IMR-90 (cell line): ENCODE results near the gene SERPINA1. TPM values are rescaled to one million over a fixed set of nuclear protein-coding genes. Genes with fewer than 3 reads are reported as not detected.
A peak's percentile ranks its signal among the peaks of the same experiment; 100 is the strongest.

Experiments used
- ATAC-seq: fragments of 200-7000 bp; cut with Tn5 transposase; 2 replicates; pipeline ENCODE4 v1.9.1; 2020; ENCODE audit warnings: low read depth, mild to moderate bottlenecking, moderate library complexity
- BruUV-seq: library from RNA; stranded (reverse); fragments of 400-500 nt; replicated peaks from 2 replicates; lab custom pipeline; 2021; lab: Mats Ljungman, UMichigan
- CTCF ChIA-PET: fragments of 300-600 bp; formaldehyde crosslinking; extraction: SDS; loops from one replicate; lab custom pipeline; 2021; ENCODE audit warnings: antibody characterized with exemption; lab: Yijun Ruan, JAX
- POLR2A ChIA-PET: fragments of 300-600 bp; sonication (Branson Sonifier 250); formaldehyde crosslinking; loops from one replicate; lab custom pipeline; 2022; ENCODE audit warnings: antibody characterized with exemption; ENCODE audit not compliant: unreplicated experiment; lab: Charles Lee
- DNase-seq: peaks from one replicate; pipeline ENCODE4 v3.0.0; 2013
- H2AFZ ChIP-seq: replicated peaks from 2 replicates; pipeline ENCODE3; 2013; ENCODE audit warnings: low read length, mild to moderate bottlenecking; ENCODE audit not compliant: poor library complexity
- H2AK5ac ChIP-seq: 2 replicates; pipeline ENCODE4 v1.6.1; 2013; ENCODE audit warnings: low read depth, low read length, inconsistent platforms
- H2AK9ac ChIP-seq: replicated peaks from 2 replicates; pipeline ENCODE3; 2013; ENCODE audit warnings: mild to moderate bottlenecking, low read depth, low read length, moderate library complexity; ENCODE audit not compliant: poor library complexity
- H2BK120ac ChIP-seq: 2 replicates; pipeline ENCODE4 v1.6.1; 2013; ENCODE audit warnings: low read depth, low read length, inconsistent platforms
- H2BK15ac ChIP-seq: 3 replicates; pipeline ENCODE4 v1.6.1; 2013; ENCODE audit warnings: low read depth, low read length, inconsistent platforms
- H2BK20ac ChIP-seq: 2 replicates; pipeline ENCODE4 v1.6.1; 2013; ENCODE audit warnings: low read depth, mild to moderate bottlenecking, inconsistent platforms, low read length, moderate library complexity
- H2BK5ac ChIP-seq: 2 replicates; pipeline ENCODE4 v1.6.1; 2013; ENCODE audit warnings: mild to moderate bottlenecking, low read depth, low read length, inconsistent platforms; ENCODE audit not compliant: poor library complexity, severe bottlenecking
- H3K14ac ChIP-seq: replicated peaks from 2 replicates; pipeline ENCODE4 v1.6.1; 2013; ENCODE audit warnings: low read depth, low read length, inconsistent platforms
- H3K18ac ChIP-seq: 2 replicates; pipeline ENCODE4 v1.6.1; 2013; ENCODE audit warnings: low read depth, low read length, control low read depth
- H3K23ac ChIP-seq: 2 replicates; pipeline ENCODE4 v1.6.1; 2013; ENCODE audit warnings: low read depth, low read length, inconsistent platforms
- H3K27ac ChIP-seq: 2 replicates; pipeline ENCODE4 v1.5.1; 2013; ENCODE audit warnings: mild to moderate bottlenecking, control low read depth, low read length; ENCODE audit not compliant: insufficient read depth
- H3K27me3 ChIP-seq: 2 replicates; pipeline ENCODE4 v1.6.1; 2013; ENCODE audit warnings: low read length; ENCODE audit not compliant: control insufficient read depth, insufficient read depth
- H3K36me3 ChIP-seq: 2 replicates; pipeline ENCODE4 v1.6.1; 2013; ENCODE audit warnings: low read length, mixed read lengths; ENCODE audit not compliant: control insufficient read depth, insufficient read depth
- H3K4ac ChIP-seq: 2 replicates; pipeline ENCODE4 v1.6.1; 2013; ENCODE audit warnings: low read depth, low read length, inconsistent platforms
- H3K4me1 ChIP-seq: 2 replicates; pipeline ENCODE4 v1.6.1; 2013; ENCODE audit warnings: low read length, mixed read lengths; ENCODE audit not compliant: control insufficient read depth, insufficient read depth
- H3K4me2 ChIP-seq: 2 replicates; pipeline ENCODE4 v1.6.1; 2013; ENCODE audit warnings: low read depth, mild to moderate bottlenecking, control low read depth, low read length, moderate library complexity
- H3K4me3 ChIP-seq: 2 replicates; pipeline ENCODE4 v1.5.1; 2013; ENCODE audit warnings: low read depth, mild to moderate bottlenecking, control low read depth, low read length, moderate library complexity; ENCODE audit not compliant: insufficient read depth
- H3K56ac ChIP-seq: 2 replicates; pipeline ENCODE4 v1.6.1; 2013; ENCODE audit warnings: low read length, inconsistent platforms; ENCODE audit not compliant: insufficient read depth; ENCODE audit errors: extremely low read depth
- H3K79me1 ChIP-seq, 2 experiments: 2 replicates each; pipeline ENCODE4 v1.6.1; 2013; ENCODE audit warnings: low read length in 2 of 2, inconsistent platforms in 1 of 2, low read depth in 1 of 2
- H3K9ac ChIP-seq: 2 replicates; pipeline ENCODE4 v1.6.1; 2013; ENCODE audit warnings: low read depth, low read length, control low read depth
- H3K9me1 ChIP-seq: 2 replicates; pipeline ENCODE4 v1.6.1; 2013; ENCODE audit warnings: low read length, inconsistent platforms; ENCODE audit not compliant: insufficient read depth
- H3K9me3 ChIP-seq: 2 replicates; pipeline ENCODE4 v1.6.1; 2013; ENCODE audit warnings: low read length; ENCODE audit not compliant: control insufficient read depth, insufficient read depth
- H4K20me1 ChIP-seq: 2 replicates; pipeline ENCODE4 v1.6.1; 2013; ENCODE audit warnings: low read length, inconsistent platforms; ENCODE audit not compliant: insufficient read depth
- H4K5ac ChIP-seq: 2 replicates; pipeline ENCODE4 v1.6.1; 2013; ENCODE audit warnings: mild to moderate bottlenecking, low read depth, low read length, control low read depth
- H4K8ac ChIP-seq, 2 experiments: 2 replicates each; pipeline ENCODE4 v1.6.1; 2013; ENCODE audit warnings: low read depth in 2 of 2, low read length in 2 of 2, control low read depth in 1 of 2, inconsistent platforms in 1 of 2
- H4K91ac ChIP-seq: 2 replicates; pipeline ENCODE4 v1.6.1; 2013; ENCODE audit warnings: low read depth, low read length, inconsistent platforms; ENCODE audit not compliant: insufficient read depth
- ELK1 ChIP-seq: fragments of 150-350 bp; IDR thresholded peaks from 2 replicates; pipeline ENCODE4 v1.6.1; 2016; ENCODE audit warnings: low read depth, mild to moderate bottlenecking, low read length, moderate library complexity, borderline replicate concordance
- MXI1 ChIP-seq: IDR thresholded peaks from 2 replicates; pipeline ENCODE4 v1.6.1; 2012; ENCODE audit warnings: low read depth, mild to moderate bottlenecking, low read length, moderate library complexity, borderline replicate concordance
- RCOR1 ChIP-seq: IDR thresholded peaks from 2 replicates; pipeline ENCODE4 v1.6.1; 2012; ENCODE audit warnings: mild to moderate bottlenecking, low read length, improper control_type of control experiment; ENCODE audit not compliant: insufficient replicate concordance
- SMC3 ChIP-seq: fragments of 150-350 bp; IDR thresholded peaks from 2 replicates; pipeline ENCODE4 v1.6.1; 2016; ENCODE audit warnings: low read depth, mild to moderate bottlenecking, antibody characterized with exemption, low read length, moderate library complexity
- WGBS, 2 experiments: methylation state at CpG; one replicate each; pipeline versions ENCODE4 v1.1.5 to v1.1.7; 2013; ENCODE audit warnings: missing lambda C conversion rate in 2 of 2; ENCODE audit not compliant: insufficient read length in 1 of 2; ENCODE audit errors: extremely low coverage in 2 of 2; 5-methylcytosine and 5-hydroxymethylcytosine counted together
- dilution Hi-C: fragments of 300-500 bp; cut with HindIII; formaldehyde crosslinking; loops from one replicate; pipeline ENCODE4 v1.14.3; 2018; ENCODE audit warnings: low sequenced_read_pairs; ENCODE audit not compliant: unreplicated experiment
- in situ Hi-C: fragments of 300-500 bp; cut with MboI; formaldehyde crosslinking; loops from 3 replicates; pipeline ENCODE4 v1.14.3; 2019; ENCODE audit warnings: low sequenced_read_pairs, inconsistent platforms, mixed read lengths
- intact Hi-C: fragments of 100-400 bp; cut with micrococcal nuclease; formaldehyde crosslinking; loops from 2 replicates; pipeline ENCODE4 v1.10.0; 2022
- polyA plus RNA-seq, 3 experiments: library from polyadenylated mRNA; depleted of rRNA; stranded (reverse); fragments of >200 nt; gene quantifications; 2 replicates each; pipeline ENCODE4 v1.2.3, GENCODE V29; 2012; ENCODE audit warnings: low replicate concordance in 1 of 3
- total RNA-seq: library from RNA; depleted of rRNA; stranded (reverse); fragments of >200 nt; gene quantifications from 2 replicates; pipeline ENCODE4 v1.2.3, GENCODE V29; 2012

SERPINA1 gene
- total and polyA plus RNA-seq, 2 of the 4 experiments (the other 2 are of a cell fraction) = 0.54 to 1.2 TPM

GRCh38 chr14:94341656-94342333, 46.6 kb downstream of the SERPINA1 start:
- Histone ChIP-seq H2BK20ac (peak overlapping the region; percentile 29), H3K9me1 (peaks cover 14% of the 10 kb centered on the region), H3K14ac (no peak overlapping the region), H3K9me3 (no peaks in the 10 kb centered on the region), H3K18ac (no peak overlapping the region), H3K4me1 (peaks cover 8% of the 10 kb centered on the region), H3K27ac (no peak overlapping the region), H4K8ac (no peak overlapping the region), H2BK120ac (peak overlapping the region; percentile 50), H2BK15ac (peak overlapping the region; percentile 31; the same call in 1 of the 3 replicates), H3K36me3 (no peaks in the 10 kb centered on the region), H2AK5ac (0 out of 2 replicates have a peak overlapping the region, but pooled peaks have one; percentile 16), H4K91ac (no peak overlapping the region; the same call in 1 of the 2 replicates), H3K4me3 (no peak overlapping the region), H3K9ac (no peak overlapping the region), H2AFZ (peak overlapping the region; percentile 48), H3K56ac (no peak overlapping the region), H4K5ac (no peak overlapping the region), H3K27me3 (no peaks in the 10 kb centered on the region), H3K4ac (peak overlapping the region; percentile 58; the same call in 1 of the 2 replicates), H2BK5ac (no peak overlapping the region), H2AK9ac (no peak overlapping the region), H4K20me1 (no peaks in the 10 kb centered on the region), H3K23ac (no peak overlapping the region), H3K79me1 (no peaks in the 10 kb centered on the region), H3K4me2 (no peak overlapping the region)
- in situ Hi-C loops = no loop called here
- DNase-seq (no peak), ATAC-seq (no peak)
- dilution Hi-C loops = no loop called here
- BruUV-seq = no TSS peak
- intact Hi-C loops = no loop called here
- ChIA-PET CTCF (interaction anchor here (0.6 to 0.9 kb wide), 4 partner anchors 14 to 391 kb away, joined by 3 read pairs; no protein-coding TSS in a partner anchor), POLR2A (no interaction called here)
- 37% methylated on average over 5 of the region's 5 CpGs; no CpG with 5 or more reads in 1 of the 2 experiments for WGBS, 2 experiments
- no peak for TF ChIP-seq MXI1
- TF ChIP-seq ELK1 = no peak
- TF ChIP-seq SMC3 = no peak
- TF ChIP-seq RCOR1 = no peak
